ENCODE measurements around the gene SDK1.

SDK1 gene

GRCh38 chr7:3292694-3293093 is 8.4 kb upstream of the SDK1 start:
- no peak for DNase-seq

DNA sequence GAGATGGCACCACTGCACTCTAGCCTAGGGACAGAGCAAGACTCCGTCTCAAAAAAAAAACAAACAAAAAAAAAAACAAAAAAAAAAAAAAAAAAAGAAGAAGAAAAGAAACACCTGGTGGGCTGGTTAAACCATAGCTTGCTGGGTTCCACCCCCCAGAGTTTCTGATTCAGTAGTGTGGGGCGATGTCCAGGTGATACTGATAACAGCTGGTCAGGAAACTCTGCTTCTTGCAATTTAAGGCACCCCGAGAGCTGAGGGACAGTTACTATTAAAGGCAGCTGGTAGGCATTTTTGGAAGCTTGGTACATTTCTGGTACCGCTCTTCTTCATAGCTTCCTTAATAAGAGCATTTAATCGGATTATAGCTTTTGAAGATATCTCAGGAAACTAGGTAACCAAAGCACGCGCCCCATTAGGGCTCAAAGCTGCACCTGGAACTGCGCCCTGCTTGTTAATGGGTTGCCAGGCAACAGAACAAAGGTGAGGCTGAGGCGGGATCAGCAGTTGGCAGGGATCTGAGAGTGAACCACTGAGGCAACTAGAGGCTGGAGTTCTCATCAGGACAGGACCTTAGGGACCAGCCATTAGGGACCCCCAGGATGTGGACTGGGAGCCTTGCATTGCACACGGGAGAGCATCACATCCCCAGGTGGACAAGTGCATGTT is 6.5 kb upstream of the SDK1 start:
- DNase-seq, result no peak

DNA sequence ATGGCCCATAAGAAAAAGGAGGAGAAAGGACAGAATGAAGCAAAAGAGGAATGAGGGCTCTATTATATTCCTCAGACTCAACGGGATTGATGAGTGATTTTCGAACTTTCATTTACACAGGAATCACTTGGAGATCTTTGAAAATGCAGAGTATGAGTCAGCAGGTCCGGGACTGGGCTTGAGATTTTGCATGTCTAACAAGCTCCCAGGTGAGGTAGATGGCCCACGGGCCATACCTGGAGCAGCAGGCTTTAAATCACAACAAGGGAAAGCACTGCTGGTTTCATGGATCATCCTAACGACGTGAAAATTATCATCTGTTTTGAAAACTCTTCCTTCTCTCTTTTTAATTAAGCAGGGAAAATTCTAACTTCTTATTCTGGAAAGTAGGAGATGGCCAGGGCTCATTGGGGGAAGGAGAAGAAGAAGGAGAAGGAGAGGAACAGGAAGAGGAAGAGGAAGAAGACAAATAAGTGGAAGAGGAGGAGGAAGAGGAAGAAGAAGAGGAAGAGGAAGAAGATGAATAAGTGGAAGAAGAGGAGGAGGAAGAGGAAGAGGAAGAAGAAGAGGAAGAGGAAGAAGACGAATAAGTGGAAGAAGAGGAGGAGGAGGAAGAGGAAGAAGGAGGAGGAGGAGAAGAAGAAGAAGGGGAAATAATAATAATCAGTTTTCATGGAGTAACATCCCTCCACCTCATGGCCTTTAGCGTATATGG is 3.8 kb upstream of the SDK1 start:
- DNase-seq, result no peak

DNA sequence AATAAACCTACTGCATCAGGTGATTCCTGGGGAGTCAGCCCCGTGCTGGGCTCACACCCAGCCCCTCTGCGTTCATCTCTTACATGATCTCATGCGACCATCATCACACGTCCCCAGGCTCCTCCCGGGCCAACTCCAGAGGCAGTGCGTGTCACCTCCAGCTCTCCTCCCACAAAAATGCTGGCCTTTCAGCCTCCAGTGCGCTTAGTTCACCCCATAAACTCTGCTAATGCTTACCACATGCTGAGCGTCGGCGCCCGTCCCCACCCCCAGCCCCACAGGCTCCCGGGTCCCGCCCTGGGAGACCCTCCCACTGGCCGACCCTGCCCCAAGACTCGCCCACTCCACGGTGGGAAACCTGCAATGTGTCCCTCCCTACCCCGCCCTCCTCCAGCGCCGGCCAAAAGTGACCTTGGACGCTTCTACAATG is 816 bp upstream of the SDK1 start:
- no peak for DNase-seq

DNA sequence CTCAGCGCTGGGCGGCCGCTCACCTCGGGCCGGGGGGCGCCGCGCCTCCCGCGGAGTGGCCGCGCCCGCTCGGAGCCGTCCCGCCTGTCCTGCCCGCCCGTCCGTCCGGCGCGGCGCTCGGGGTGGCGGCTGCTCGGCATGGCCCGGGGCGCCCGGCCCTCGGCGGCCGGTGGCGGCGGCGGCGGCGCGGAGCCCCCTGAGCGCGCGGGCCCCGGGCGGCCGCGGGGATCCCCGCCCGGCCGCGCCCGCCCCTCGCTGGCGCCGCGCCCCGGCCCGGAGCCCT is 338 bp downstream of the SDK1 start:
- DNase-seq, result no peak

- DNase-seq, result no peak
These were observed 973 bp downstream of the SDK1 start for GRCh38 chr7:3301831-3302618.

GRCh38 chr7:3302681-3303320 is 1.7 kb downstream of the SDK1 start:
- DNase-seq, result no peak

GRCh38 chr7:3304131-3304530 is 3.1 kb downstream of the SDK1 start:
- no peak for DNase-seq

- no peak for DNase-seq
These were observed 6.4 kb downstream of the SDK1 start for GRCh38 chr7:3307435-3307834.

DNA sequence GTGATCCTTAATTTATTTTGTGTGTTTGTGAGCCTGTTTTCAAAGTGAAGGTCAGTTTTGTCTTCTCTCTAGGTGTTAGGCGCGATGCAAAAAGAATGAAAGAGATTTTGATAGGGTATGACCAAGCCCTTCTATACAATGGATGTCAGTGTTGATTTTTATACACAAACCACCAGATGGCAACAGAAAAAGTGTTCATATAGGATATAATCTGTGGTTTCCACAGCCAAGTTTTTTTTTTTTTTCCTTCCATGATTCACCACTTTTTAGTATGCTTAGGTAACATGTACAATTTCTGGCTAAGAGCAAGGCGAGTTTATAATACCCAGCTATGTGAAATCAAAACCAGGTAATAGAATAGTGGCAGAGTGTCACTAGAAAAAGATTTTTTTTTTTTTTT is 8.1 kb downstream of the SDK1 start:
- DNase-seq, result no peak

DNA sequence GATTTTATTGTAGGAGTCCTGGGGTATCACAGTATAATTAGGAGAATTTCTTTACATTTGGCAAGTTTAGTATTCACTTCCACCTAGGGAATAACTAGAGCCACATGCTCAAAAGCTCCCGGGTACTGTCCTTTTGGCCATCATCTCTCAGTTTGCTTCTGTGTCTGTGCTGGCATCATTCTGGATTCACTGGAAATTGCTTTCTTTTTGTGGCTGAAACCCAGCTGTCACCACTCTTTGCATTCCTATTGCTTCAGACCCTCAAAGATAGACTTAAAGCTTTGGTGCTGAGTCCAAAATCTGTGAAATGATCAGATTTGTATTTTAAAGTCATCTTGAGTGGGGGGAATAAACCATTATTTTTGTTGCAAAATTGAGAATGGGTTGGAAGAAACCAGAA is 8.9 kb downstream of the SDK1 start:
- no peak for DNase-seq

GRCh38 chr7:3310884-3311283 is 9.8 kb downstream of the SDK1 start:
- DNase-seq, result no peak

- no peak for DNase-seq
These were observed 11.5 kb downstream of the SDK1 start for GRCh38 chr7:3312583-3312982.

GRCh38 chr7:3318874-3319273 is 17.8 kb downstream of the SDK1 start:
- DNase-seq, result no peak

DNA sequence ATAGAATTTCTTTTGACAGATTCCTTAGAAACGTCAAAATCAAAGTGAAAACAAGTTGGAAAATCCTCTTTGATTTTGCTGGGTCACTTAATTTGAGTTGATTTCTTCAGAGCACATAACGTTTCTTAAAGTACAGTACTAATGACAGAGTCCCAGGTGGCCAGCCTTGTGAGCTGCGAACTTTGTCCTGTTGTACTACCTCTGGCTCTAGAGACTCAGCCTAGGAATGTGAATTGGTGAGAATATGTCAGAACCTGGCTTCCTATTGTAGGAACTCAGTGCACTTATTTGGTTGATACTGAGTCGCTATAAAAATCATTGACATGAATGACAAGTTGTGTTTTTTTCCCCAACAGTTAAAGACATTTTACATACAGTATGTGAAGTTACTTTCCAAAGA is 20.2 kb downstream of the SDK1 start:
- no peak for DNase-seq

- DNase-seq, result no peak
These were observed 20.7 kb downstream of the SDK1 start for GRCh38 chr7:3321745-3322144.

GRCh38 chr7:3326246-3326645 is 25.2 kb downstream of the SDK1 start:
- no peak for DNase-seq

DNA sequence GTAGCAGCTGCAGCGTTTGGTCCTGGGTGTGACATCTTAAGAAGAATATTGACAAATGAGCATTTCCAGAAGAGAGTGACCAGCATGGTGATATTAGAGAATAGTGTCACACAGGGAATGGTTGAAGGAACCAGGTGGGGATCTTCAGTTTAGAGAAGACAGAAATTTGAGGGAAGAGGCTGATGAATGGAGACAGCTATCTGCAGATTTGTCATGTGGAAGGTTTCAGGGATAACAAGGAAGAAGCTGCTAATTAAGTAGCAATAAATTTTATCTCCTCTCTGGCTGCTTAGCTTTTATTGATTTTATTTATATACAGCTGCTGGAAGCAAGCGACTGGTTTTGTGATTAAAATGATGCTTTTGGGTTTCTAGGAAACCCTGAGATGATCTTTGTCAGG is 26.0 kb downstream of the SDK1 start:
- no peak for DNase-seq

DNA sequence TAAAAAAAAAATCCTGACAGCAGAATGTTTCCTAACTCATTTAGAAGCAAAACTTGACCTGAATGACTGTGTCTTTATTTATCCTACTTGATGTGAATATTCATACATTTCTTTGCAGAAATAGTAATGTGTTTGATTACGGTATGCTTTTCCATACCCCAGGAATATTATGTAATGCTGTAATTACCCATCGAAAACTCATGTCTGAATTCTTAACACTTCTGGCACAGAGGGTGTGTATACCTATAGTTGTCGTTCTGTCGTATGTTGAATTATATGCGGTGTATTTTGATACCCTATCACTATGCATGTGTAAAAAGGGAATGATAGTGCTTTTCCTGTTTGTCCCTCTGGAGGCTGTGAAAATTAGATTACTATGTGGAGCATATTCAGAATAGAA is 26.6 kb downstream of the SDK1 start:
- no peak for DNase-seq

DNA sequence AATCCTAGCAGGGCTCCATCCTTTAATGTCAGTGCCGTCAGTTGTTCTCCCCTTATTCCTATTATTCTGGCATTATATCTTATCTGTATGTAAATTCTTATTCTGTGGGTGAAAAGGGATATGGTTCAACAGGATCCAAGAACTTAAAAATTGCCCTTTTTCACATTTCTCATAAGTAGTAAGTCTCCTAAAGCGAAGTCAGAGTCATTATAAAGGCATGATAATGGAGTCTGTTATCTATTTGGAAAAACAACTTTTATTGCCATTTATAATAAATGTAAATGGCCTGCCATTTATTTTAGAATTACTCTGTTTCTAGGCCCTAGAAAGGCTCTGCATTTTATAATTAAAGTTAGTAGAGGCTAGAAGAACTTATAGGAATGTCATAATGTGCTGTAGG is 31.3 kb downstream of the SDK1 start:
- DNase-seq, result no peak

GRCh38 chr7:3333861-3334260 is 32.8 kb downstream of the SDK1 start:
- DNase-seq, result no peak

DNA sequence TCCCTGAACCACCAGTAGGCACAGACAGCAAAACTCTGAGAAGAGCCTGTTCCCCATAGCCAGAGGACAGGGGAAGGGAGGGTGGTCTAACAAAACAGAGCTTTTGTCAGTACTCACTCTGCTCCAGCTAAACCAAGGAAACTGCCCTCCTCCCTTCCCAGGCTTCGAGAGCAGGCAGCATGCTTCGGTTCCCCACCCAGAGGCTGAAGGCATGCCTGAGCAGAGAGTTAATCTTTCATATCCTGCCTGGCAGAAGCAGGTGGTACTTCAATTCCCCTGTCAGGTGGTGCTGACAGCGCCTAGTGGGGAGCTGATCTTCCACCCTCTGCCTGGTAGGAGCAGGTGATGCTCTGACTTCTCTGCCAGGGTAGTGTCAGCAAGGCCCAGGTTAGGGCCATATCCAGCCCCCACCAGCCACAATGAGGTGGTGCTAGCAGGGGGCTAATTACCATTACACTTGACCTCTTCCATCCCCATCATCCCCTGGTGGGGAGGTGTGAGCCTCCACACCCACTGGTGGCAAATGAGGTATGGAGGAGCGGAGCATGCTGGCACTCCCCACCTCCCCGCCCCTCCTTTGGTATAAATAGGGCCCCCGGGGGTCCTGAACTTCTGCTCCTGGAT is 35.1 kb downstream of the SDK1 start:
- no peak for DNase-seq

- DNase-seq, result no peak
These were observed 37.1 kb downstream of the SDK1 start for GRCh38 chr7:3338161-3338560.
